K562 (cell line): Measurements from ENCODE around the gene A2ML1. TPM values are rescaled to one million over a fixed set of nuclear protein-coding genes. Genes with fewer than 3 reads are reported as not detected.

Source experiments
- ATAC-seq: fragments of 200-7000 bp; cut with Tn5 transposase; 3 replicates; pipeline ENCODE4 v1.9.1; 2020; ENCODE audit warnings: moderate library complexity
- BruUV-seq: library from RNA; stranded (reverse); fragments of 400-500 nt; replicated peaks from 2 replicates; lab custom pipeline; 2021; lab: Mats Ljungman, UMichigan
- CTCF ChIA-PET: fragments of 300-600 bp; formaldehyde crosslinking; extraction: SDS; loops from one replicate; lab custom pipeline; 2021; ENCODE audit warnings: low intra/inter-chr PET ratio; lab: Yijun Ruan, JAX
- POLR2A ChIA-PET: fragments of 300-600, 350-650 bp; sonication (Branson Sonifier 250); formaldehyde crosslinking; extraction: SDS; loops from one replicate; lab custom pipeline; 2021; ENCODE audit warnings: antibody characterized with exemption, inconsistent platforms; lab: Yijun Ruan, JAX
- DNase-seq, 4 experiments: peaks; one replicate each; pipeline versions ENCODE4 v3.0.0 to v3.0.0-alpha.2; 2011 to 2018; ENCODE audit warnings: low spot score in 3 of 4, mixed read lengths in 3 of 4; ENCODE audit errors: extremely low read depth in 1 of 4
- FAIRE-seq: peaks from 2 replicates; lab custom pipeline; 2011; peaks lifted over from hg19 to GRCh38; lab: Jason Lieb, UNC
- H2AFZ ChIP-seq: 2 replicates; pipeline ENCODE4 v1.6.0; 2011; ENCODE audit warnings: low read depth, low read length, control low read depth, inconsistent platforms
- H3K27ac ChIP-seq: fragments of 200-600 bp; 3 replicates; pipeline ENCODE4 v1.8.0; 2011; ENCODE audit warnings: low read depth, mild to moderate bottlenecking, control low read depth, inconsistent platforms, low read length, moderate library complexity, mixed read lengths; ENCODE audit errors: extremely low read depth
- H3K27me3 ChIP-seq, 2 experiments: fragments of 300-600 bp in 1 of 2; 2 replicates in 1 of 2; 3 replicates in 1 of 2; pipeline versions ENCODE4 v1.6.0 to v1.8.0; 2011; ENCODE audit warnings: inconsistent platforms in 2 of 2, low read length in 2 of 2, mild to moderate bottlenecking in 1 of 2, mixed read lengths in 1 of 2, moderate library complexity in 1 of 2; ENCODE audit not compliant: control insufficient read depth in 2 of 2, insufficient read depth in 2 of 2
- H3K36me3 ChIP-seq: fragments of 300-600 bp; 3 replicates; pipeline ENCODE4 v1.8.0; 2011; ENCODE audit warnings: mild to moderate bottlenecking, low read length, inconsistent platforms; ENCODE audit not compliant: control insufficient read depth, insufficient read depth
- H3K4me1 ChIP-seq, 2 experiments: fragments of 200-600 bp in 1 of 2; replicated peaks in 1 of 2; 2 replicates in 1 of 2; 3 replicates in 1 of 2; pipeline versions ENCODE4 v1.5.1 to v1.8.0; 2011; ENCODE audit warnings: inconsistent platforms in 2 of 2, low read length in 2 of 2, mild to moderate bottlenecking in 1 of 2, mixed read lengths in 1 of 2, moderate library complexity in 1 of 2; ENCODE audit not compliant: control insufficient read depth in 2 of 2, insufficient read depth in 2 of 2
- H3K4me2 ChIP-seq: 2 replicates; pipeline ENCODE4 v1.6.1; 2011; ENCODE audit warnings: low read length, control low read depth, inconsistent platforms, mixed read lengths; ENCODE audit not compliant: insufficient read depth
- H3K4me3 ChIP-seq: fragments of 200-600 bp; sonication (generic), shearing (Covaris generic); 2 replicates; pipeline ENCODE4 v1.5.1; 2016; ENCODE audit warnings: control low read depth, inconsistent platforms
- H3K79me2 ChIP-seq: fragments of 200-600 bp; 3 replicates; pipeline ENCODE4 v1.8.0; 2011; ENCODE audit warnings: low read length, inconsistent platforms; ENCODE audit not compliant: control insufficient read depth, insufficient read depth
- H3K9ac ChIP-seq, 2 experiments: 2 replicates each; pipeline versions ENCODE4 v1.6.0 to v1.6.1; 2011; ENCODE audit warnings: low read depth in 2 of 2, low read length in 2 of 2, control low read depth in 1 of 2, inconsistent platforms in 1 of 2, mild to moderate bottlenecking in 1 of 2, mixed read lengths in 1 of 2; ENCODE audit not compliant: insufficient read depth in 1 of 2
- H3K9me1 ChIP-seq: one replicate; pipeline ENCODE4 v1.6.0; 2011; ENCODE audit warnings: inconsistent platforms, mild to moderate bottlenecking, low read length, moderate library complexity; ENCODE audit not compliant: control insufficient read depth, insufficient read depth
- H3K9me3 ChIP-seq: replicated peaks from 2 replicates; pipeline ENCODE4 v1.5.1; 2011; ENCODE audit warnings: low read depth, low read length, inconsistent platforms; ENCODE audit not compliant: control insufficient read depth, insufficient read depth
- H4K20me1 ChIP-seq: replicated peaks from 2 replicates; pipeline ENCODE4 v1.6.1; 2011; ENCODE audit warnings: low read length, inconsistent platforms, mixed read lengths; ENCODE audit not compliant: control insufficient read depth, insufficient read depth
- EP300 ChIP-seq: IDR thresholded peaks from 2 replicates; pipeline ENCODE4 v1.6.1; 2012; ENCODE audit warnings: low read length, improper control_type of control experiment
- FOXJ2 ChIP-seq: fragments of 200-800 bp; sonication (Bioruptor generic); IDR thresholded peaks from 2 replicates; pipeline ENCODE4 v1.6.1; 2016; ENCODE audit warnings: missing genetic modification characterization, missing compliant biosample characterization
- HIVEP1 ChIP-seq: fragments of 250-450 bp; sonication (Bioruptor Pico); IDR thresholded peaks from 2 replicates; pipeline ENCODE4 v1.4.0; 2020; ENCODE audit warnings: mild to moderate bottlenecking
- HSF4 ChIP-seq: fragments of 250-450 bp; sonication (Bioruptor Pico); IDR thresholded peaks from 2 replicates; pipeline ENCODE4 v2.1.2; 2022; ENCODE audit warnings: mild to moderate bottlenecking, moderate library complexity, borderline replicate concordance
- KAT2B ChIP-seq: IDR thresholded peaks from one replicate; pipeline ENCODE4 v1.6.1; 2012; ENCODE audit warnings: low read depth, mild to moderate bottlenecking, control low read depth, inconsistent platforms, low read length, moderate library complexity
- KLF1 ChIP-seq: fragments of 450-650 bp; IDR thresholded peaks from 2 replicates; pipeline ENCODE4 v1.6.1; 2016; ENCODE audit warnings: missing genetic modification characterization, missing compliant biosample characterization
- KLF6 ChIP-seq: fragments of 250-450 bp; sonication (Bioruptor Pico); IDR thresholded peaks from 2 replicates; pipeline ENCODE4 v1.4.0; 2020; ENCODE audit warnings: mild to moderate bottlenecking, moderate library complexity, borderline replicate concordance
- MECOM ChIP-seq: fragments of 250-450 bp; sonication (Bioruptor Pico); IDR thresholded peaks from 2 replicates; pipeline ENCODE4 v1.8.0; 2022; ENCODE audit warnings: inconsistent platforms
- POU5F1 ChIP-seq: fragments of 150-350 bp; IDR thresholded peaks from 2 replicates; pipeline ENCODE4 v1.6.1; 2014; ENCODE audit warnings: borderline replicate concordance, low read length, low read depth, mild to moderate bottlenecking; ENCODE audit not compliant: partially characterized antibody
- SPI1 ChIP-seq: IDR thresholded peaks from 2 replicates; pipeline ENCODE4 v1.6.1; 2011; ENCODE audit warnings: low read depth, low read length, control low read depth, borderline replicate concordance
- SRSF7 ChIP-seq: fragments of 200-400 bp; formaldehyde crosslinking; optimal IDR thresholded peaks from 2 replicates; pipeline ENCODE3; 2017; ENCODE audit warnings: mild to moderate bottlenecking, low read depth, low read length
- TCF7L2 ChIP-seq: fragments of 150-350 bp; IDR thresholded peaks from 2 replicates; pipeline ENCODE4 v1.6.1; 2016; ENCODE audit warnings: low read depth, mild to moderate bottlenecking, low read length, moderate library complexity
- ZNF436 ChIP-seq: fragments of 250-450, 450-650 bp; sonication (Bioruptor Pico); formaldehyde crosslinking; IDR thresholded peaks from 2 replicates; pipeline ENCODE4 v1.7.0; 2020; ENCODE audit warnings: mild to moderate bottlenecking
- WGBS: fragments of 100-300 bp; shearing (Covaris generic); methylation state at CpG from one replicate; pipeline ENCODE4 v1.1.6; 2016; ENCODE audit warnings: low coverage, mixed read lengths; ENCODE audit not compliant: insufficient coverage; ENCODE audit errors: missing lambda C conversion rate; 5-methylcytosine and 5-hydroxymethylcytosine counted together
- in situ Hi-C: fragments of 300-500 bp; cut with MboI; formaldehyde crosslinking; loops from 4 replicates; pipeline ENCODE4 v1.15.0; 2018; ENCODE audit warnings: inconsistent platforms, mixed read lengths
- intact Hi-C: fragments of 100-400 bp; cut with micrococcal nuclease; formaldehyde crosslinking; loops from 2 replicates; pipeline ENCODE4 v1.14.2; 2022
- polyA plus RNA-seq, 8 experiments: library from polyadenylated mRNA; depleted of rRNA in 4 of 8; stranded (reverse) in 5 of 8; unstranded in 3 of 8; fragments of >200 nt; fragmentation: Nextera tagmentation in 2 of 8; fragmentation: Illumina TruSeq in 1 of 8; extraction: Ambion mirVana in 2 of 8; extraction: Trizol in 1 of 8; gene quantifications; 2 replicates each; pipeline versions ENCODE4 v1.2.1 to v1.2.3, GENCODE V29; 2011 to 2014; ENCODE audit warnings: inconsistent platforms in 1 of 8, missing spikeins in 1 of 8
- total RNA-seq, 7 experiments: library from RNA; depleted of rRNA in 6 of 7; stranded (reverse); fragments of >200 nt in 6 of 7; fragmentation: Illumina TruSeq in 2 of 7; extraction: Trizol in 2 of 7; gene quantifications; 2 replicates each; pipeline versions ENCODE4 v1.2.1 to v1.2.3, GENCODE V29; 2011 to 2021; ENCODE audit warnings: low replicate concordance in 1 of 7
- TF ChIP-seq, protein P1 (sequence below), 2 experiments: fragments of 200-800 bp in 1 of 2; sonication (Bioruptor generic) in 1 of 2; sonication (generic) in 1 of 2; formaldehyde crosslinking in 1 of 2; IDR thresholded peaks in 1 of 2; conservative IDR thresholded peaks in 1 of 2; 2 replicates each; pipeline versions ENCODE4 v1.5.0 to v1.6.1; 2016 to 2020; ENCODE audit warnings: missing compliant biosample characterization in 1 of 2, missing genetic modification characterization in 1 of 2, missing genetic modification reagents in 1 of 2
- TF ChIP-seq, protein P2 (sequence below): fragments of 450-650 bp; IDR thresholded peaks from 2 replicates; pipeline ENCODE4 v1.6.1; 2016; ENCODE audit warnings: mild to moderate bottlenecking
- TF ChIP-seq, protein P3 (sequence below): fragments of 450-650 bp; IDR thresholded peaks from 2 replicates; pipeline ENCODE4 v1.6.1; 2014; ENCODE audit warnings: low read depth, mild to moderate bottlenecking, moderate library complexity, borderline replicate concordance
- TF ChIP-seq, protein P4 (sequence below): sonication (generic); formaldehyde crosslinking; IDR thresholded peaks from 2 replicates; pipeline ENCODE4 v1.8.0; 2022; ENCODE audit warnings: missing genetic modification reagents, mild to moderate bottlenecking, moderate library complexity, borderline replicate concordance

A2ML1 gene
- total and polyA plus RNA-seq, 9 of the 15 experiments (the other 6 are each of a cell fraction or from before 2014, with no cell fraction given): 0.04 to 0.47 (median 0.13) TPM

DNA sequence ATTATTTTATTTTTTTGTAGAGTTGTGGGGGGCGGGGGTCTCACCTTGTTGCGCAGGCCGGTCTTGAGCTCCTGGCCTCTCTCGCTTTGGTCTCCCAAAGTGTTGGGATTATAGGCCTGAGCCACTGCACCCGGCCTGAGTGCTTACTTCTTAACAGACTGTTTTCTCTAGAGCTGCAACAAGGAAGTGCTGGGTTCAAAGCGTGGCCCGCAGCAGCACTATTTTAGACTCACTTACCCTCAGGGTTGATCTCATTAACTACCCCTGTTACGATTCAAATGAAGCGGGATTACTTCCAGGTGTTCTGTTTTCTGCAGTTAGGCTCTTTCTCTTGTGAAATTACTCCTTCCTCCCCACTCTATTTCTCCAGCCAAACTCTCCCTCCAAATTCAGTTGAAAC is 8.7 kb downstream of the A2ML1 start:
- H4K20me1 ChIP-seq: no peaks in the 10 kb centered on the region
- DNase-seq (no peak), FAIRE-seq (no peak), ATAC-seq (no peak)
- H3K9ac ChIP-seq: no peak overlapping the region
- H3K79me2 ChIP-seq: no peaks in the 10 kb centered on the region
- no peaks in the 10 kb centered on the region for H3K9me1 ChIP-seq
- no peak overlapping the region for H3K4me2 ChIP-seq
- no peak overlapping the region for H3K4me3 ChIP-seq
- H3K27ac ChIP-seq: no peak overlapping the region
- intact Hi-C loops: no loop called here
- in situ Hi-C loops: no loop called here
- H2AFZ ChIP-seq: no peak overlapping the region
- POLR2A ChIA-PET: no interaction called here
- TF ChIP-seq ZNF436 (no peak), EP300 (no peak), MECOM (CRISPR knock-in tag) (no peak), KAT2B (no peak), HSF4 (CRISPR knock-in tag) (no peak), KLF1 (no peak), SPI1 (no peak), POU5F1 (no peak), SRSF7 (no peak), KLF6 (no peak), HIVEP1 (no peak), TCF7L2 (no peak), FOXJ2 (tag) (no peak)
- TF ChIP-seq, protein P1, sequence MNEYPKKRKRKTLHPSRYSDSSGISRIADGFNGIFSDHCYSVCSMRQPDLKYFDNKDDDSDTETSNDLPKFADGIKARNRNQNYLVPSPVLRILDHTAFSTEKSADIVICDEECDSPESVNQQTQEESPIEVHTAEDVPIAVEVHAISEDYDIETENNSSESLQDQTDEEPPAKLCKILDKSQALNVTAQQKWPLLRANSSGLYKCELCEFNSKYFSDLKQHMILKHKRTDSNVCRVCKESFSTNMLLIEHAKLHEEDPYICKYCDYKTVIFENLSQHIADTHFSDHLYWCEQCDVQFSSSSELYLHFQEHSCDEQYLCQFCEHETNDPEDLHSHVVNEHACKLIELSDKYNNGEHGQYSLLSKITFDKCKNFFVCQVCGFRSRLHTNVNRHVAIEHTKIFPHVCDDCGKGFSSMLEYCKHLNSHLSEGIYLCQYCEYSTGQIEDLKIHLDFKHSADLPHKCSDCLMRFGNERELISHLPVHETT (CRISPR knock-in tag; conservative IDR thresholded peaks at IDR 0.05 in 1 of 2, IDR thresholded peaks at IDR 0.05 in 1 of 2): no peak
- TF ChIP-seq, protein P2, sequence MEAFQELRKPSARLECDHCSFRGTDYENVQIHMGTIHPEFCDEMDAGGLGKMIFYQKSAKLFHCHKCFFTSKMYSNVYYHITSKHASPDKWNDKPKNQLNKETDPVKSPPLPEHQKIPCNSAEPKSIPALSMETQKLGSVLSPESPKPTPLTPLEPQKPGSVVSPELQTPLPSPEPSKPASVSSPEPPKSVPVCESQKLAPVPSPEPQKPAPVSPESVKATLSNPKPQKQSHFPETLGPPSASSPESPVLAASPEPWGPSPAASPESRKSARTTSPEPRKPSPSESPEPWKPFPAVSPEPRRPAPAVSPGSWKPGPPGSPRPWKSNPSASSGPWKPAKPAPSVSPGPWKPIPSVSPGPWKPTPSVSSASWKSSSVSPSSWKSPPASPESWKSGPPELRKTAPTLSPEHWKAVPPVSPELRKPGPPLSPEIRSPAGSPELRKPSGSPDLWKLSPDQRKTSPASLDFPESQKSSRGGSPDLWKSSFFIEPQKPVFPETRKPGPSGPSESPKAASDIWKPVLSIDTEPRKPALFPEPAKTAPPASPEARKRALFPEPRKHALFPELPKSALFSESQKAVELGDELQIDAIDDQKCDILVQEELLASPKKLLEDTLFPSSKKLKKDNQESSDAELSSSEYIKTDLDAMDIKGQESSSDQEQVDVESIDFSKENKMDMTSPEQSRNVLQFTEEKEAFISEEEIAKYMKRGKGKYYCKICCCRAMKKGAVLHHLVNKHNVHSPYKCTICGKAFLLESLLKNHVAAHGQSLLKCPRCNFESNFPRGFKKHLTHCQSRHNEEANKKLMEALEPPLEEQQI: no peak
- TF ChIP-seq, protein P3, sequence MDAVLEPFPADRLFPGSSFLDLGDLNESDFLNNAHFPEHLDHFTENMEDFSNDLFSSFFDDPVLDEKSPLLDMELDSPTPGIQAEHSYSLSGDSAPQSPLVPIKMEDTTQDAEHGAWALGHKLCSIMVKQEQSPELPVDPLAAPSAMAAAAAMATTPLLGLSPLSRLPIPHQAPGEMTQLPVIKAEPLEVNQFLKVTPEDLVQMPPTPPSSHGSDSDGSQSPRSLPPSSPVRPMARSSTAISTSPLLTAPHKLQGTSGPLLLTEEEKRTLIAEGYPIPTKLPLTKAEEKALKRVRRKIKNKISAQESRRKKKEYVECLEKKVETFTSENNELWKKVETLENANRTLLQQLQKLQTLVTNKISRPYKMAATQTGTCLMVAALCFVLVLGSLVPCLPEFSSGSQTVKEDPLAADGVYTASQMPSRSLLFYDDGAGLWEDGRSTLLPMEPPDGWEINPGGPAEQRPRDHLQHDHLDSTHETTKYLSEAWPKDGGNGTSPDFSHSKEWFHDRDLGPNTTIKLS: no peak
- TF ChIP-seq, protein P4, sequence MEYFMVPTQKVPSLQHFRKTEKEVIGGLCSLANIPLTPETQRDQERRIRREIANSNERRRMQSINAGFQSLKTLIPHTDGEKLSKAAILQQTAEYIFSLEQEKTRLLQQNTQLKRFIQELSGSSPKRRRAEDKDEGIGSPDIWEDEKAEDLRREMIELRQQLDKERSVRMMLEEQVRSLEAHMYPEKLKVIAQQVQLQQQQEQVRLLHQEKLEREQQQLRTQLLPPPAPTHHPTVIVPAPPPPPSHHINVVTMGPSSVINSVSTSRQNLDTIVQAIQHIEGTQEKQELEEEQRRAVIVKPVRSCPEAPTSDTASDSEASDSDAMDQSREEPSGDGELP (CRISPR knock-in tag): no peak
- 84% methylated on average over 6 of the region's 9 CpGs for WGBS
- H3K4me1 ChIP-seq: peaks cover 19 to 21% of the 10 kb centered on the region in 2 experiments; a peak in 4 of 5 replicates
- CTCF ChIA-PET: no interaction called here
- no peaks in the 10 kb centered on the region for H3K27me3 ChIP-seq
- H3K9me3 ChIP-seq: no peaks in the 10 kb centered on the region
- BruUV-seq: no TSS peak
- no peaks in the 10 kb centered on the region for H3K36me3 ChIP-seq
